ENCODE measurements around the gene PRDM16. TPM values are rescaled to one million over a fixed set of nuclear protein-coding genes. Genes with fewer than 3 reads are reported as not detected.

The PRDM16 gene
- total RNA-seq, 1 experiment from 2014 or later = 0.17 TPM

- no peak overlapping the region for H3T11ph ChIP-seq (ENCODE audit: low read length)
- no peak overlapping the region for H2BK12ac ChIP-seq (ENCODE audit: insufficient read length, low read depth, low read length)
- Mint-ChIP-seq H3K36me3 (ENCODE audit: insufficient read depth in 1 of 3, low read depth in 3 of 3) (no peaks in the 10 kb centered on the region), H3K4me3 (no peak overlapping the region), H3K4me1 (peaks cover 23 to 34% of the 10 kb centered on the region in 2 experiments), H3K9me3 (no peaks in the 10 kb centered on the region; a peak in 1 of 5 replicates), H3K27me3 (ENCODE audit: low read depth) (peaks cover 48% of the 10 kb centered on the region), H3K27ac (no peak overlapping the region)
- no peak overlapping the region for H4K8ac ChIP-seq (replicated peaks; ENCODE audit: insufficient read length, low read depth, low read length)
- no peak overlapping the region for H2BK20ac ChIP-seq (ENCODE audit: low read depth, low read length, poor library complexity, severe bottlenecking)
- no peaks in the 10 kb centered on the region for H4K20me1 ChIP-seq (ENCODE audit: control insufficient read depth, insufficient read depth, insufficient read length)
- no peaks in the 10 kb centered on the region for H3K79me1 ChIP-seq (ENCODE audit: insufficient read depth, low read depth, low read length, poor library complexity, severe bottlenecking)
- H3K4ac ChIP-seq (ENCODE audit: low read depth, low read length) = no peak overlapping the region
- H2AFZ ChIP-seq (ENCODE audit: low read length) = no peak overlapping the region
- no peak overlapping the region for H3K56ac ChIP-seq (ENCODE audit: insufficient read length, low read depth, low read length)
- H3K27ac ChIP-seq (ENCODE audit: insufficient read length, low read depth, low read length) = no peak overlapping the region
- no peak overlapping the region for H2AK5ac ChIP-seq (ENCODE audit: insufficient read length, low read length)
- H3K79me2 ChIP-seq (ENCODE audit: insufficient read depth, low read length) = no peaks in the 10 kb centered on the region
- TF ChIP-seq CTCF (conservative IDR thresholded peaks at IDR 0.05) = no peak
- no CpG with 5 or more reads among the region's 11 CpGs for WGBS (ENCODE audit: extremely low coverage, insufficient read length, low lambda C conversion rate)
- no peak overlapping the region for H2BK15ac ChIP-seq (ENCODE audit: low read depth, low read length)
- H2BK120ac ChIP-seq (ENCODE audit: low read depth, low read length, poor library complexity, severe bottlenecking) = no peak overlapping the region
- no peak overlapping the region for H3K9ac ChIP-seq (ENCODE audit: extremely low read depth, insufficient read length, low read length)
- no peak overlapping the region for H2BK5ac ChIP-seq (ENCODE audit: insufficient read length, low read length)
- no peaks in the 10 kb centered on the region for H3K9me3 ChIP-seq (ENCODE audit: control insufficient read depth, low read depth, low read length)
- H4K5ac ChIP-seq (ENCODE audit: insufficient read length, low read depth, low read length) = no peak overlapping the region
- no peak for DNase-seq
- no peak overlapping the region for H3K23ac ChIP-seq (ENCODE audit: insufficient read length, low read depth, low read length)
- H3K4me2 ChIP-seq (ENCODE audit: insufficient read depth, insufficient read length, low read length) = no peak overlapping the region
- H3K18ac ChIP-seq (ENCODE audit: insufficient read length, low read depth, low read length) = no peak overlapping the region
- no peak overlapping the region for H3K14ac ChIP-seq (ENCODE audit: insufficient read depth, low read length)
- no peaks in the 10 kb centered on the region for H3K4me1 ChIP-seq (ENCODE audit: insufficient read depth, low read length)
- peaks cover 7% of the 10 kb centered on the region for H3K23me2 ChIP-seq (ENCODE audit: insufficient read length, low read depth, low read length, poor library complexity, severe bottlenecking)
- H3K27me3 ChIP-seq (ENCODE audit: insufficient read depth, low read length) = peaks cover 20% of the 10 kb centered on the region; the same call in 1 of the 2 replicates
- no peak overlapping the region for H4K91ac ChIP-seq (ENCODE audit: insufficient read length, low read depth, low read length)
Measured at GRCh38 chr1:3396411-3396810, 327.4 kb downstream of the PRDM16 start.

Measured in H9 (cell line).